Measurements from ENCODE around the gene SYCP1.

The SYCP1 gene

DNA sequence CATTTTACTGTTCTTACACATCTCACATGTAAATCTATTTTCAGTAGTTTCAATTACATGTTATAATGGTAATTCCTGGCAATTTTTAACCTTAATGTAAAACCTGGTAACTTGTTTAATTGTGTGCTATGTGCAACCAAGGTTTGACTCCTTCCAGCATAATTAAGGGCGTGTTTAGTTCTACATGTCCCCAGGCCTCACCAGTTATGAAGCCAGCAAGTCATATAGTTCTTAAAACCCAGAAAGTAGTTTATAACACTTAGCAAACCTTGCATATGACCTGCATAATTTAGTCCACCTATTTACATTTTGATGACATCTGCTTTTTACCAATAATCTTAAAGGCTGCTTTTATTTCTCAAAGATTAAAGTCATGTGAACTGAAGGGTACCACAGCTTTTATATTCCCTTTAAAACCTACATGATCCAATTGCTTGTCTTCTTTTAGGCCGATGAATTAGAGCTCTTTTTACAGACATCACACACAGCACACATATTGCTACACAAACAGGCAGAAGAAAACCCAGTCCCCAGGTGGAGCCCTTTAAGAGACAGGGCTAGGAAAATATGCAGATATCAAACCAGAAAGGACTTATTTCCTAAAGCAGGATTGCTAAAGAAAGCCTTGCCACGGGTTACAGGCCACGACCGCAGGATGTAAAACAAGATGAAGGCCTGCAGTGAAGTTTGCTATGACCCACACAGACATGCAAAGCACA lies 23.2 kb upstream of the SYCP1 start:
- DNase-seq (ENCODE audit: low read depth) = no peak
- no peak overlapping the region for H3K4me3 ChIP-seq (ENCODE audit: low read depth, low read length)
- no peak for TF ChIP-seq CTCF (IDR thresholded peaks at IDR 0.05; ENCODE audit: low read depth, low read length)
- TF ChIP-seq, protein P1, sequence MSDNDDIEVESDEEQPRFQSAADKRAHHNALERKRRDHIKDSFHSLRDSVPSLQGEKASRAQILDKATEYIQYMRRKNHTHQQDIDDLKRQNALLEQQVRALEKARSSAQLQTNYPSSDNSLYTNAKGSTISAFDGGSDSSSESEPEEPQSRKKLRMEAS (IDR thresholded peaks at IDR 0.05; ENCODE audit: low read depth, low read length) = no peak
- TF ChIP-seq POLR2A (IDR thresholded peaks at IDR 0.05; ENCODE audit: extremely low read depth, insufficient read length) = no peak
- TF ChIP-seq MYC (IDR thresholded peaks at IDR 0.05; ENCODE audit: low read depth, low read length) = no peak

DNA sequence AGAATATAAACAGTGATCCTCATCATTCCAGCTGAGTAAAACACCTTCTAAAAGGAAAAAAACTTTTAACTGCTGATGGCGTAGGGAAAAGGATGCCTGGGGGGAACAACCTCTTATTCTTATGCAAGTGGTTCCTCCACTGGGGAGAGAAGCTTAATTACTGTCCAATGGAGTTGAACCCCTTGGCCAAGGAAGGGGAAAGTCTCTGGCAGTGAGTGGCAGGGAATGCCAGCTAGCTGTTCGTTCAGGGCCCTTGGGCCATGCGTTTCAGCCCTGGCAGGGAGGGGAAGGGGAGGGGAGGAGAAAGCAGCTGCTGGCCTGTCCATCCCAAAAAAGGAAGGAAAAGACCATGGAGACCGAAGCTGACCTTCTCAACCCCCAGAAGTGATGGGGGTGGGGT lies 22.6 kb upstream of the SYCP1 start:
- no peak for TF ChIP-seq CTCF (IDR thresholded peaks at IDR 0.05; ENCODE audit: low read depth, low read length)
- TF ChIP-seq MYC (IDR thresholded peaks at IDR 0.05; ENCODE audit: low read depth, low read length) = no peak
- TF ChIP-seq, protein P1 (IDR thresholded peaks at IDR 0.05; ENCODE audit: low read depth, low read length) = no peak
- no peak for TF ChIP-seq POLR2A (IDR thresholded peaks at IDR 0.05; ENCODE audit: extremely low read depth, insufficient read length)
- H3K4me3 ChIP-seq (ENCODE audit: low read depth, low read length) = no peak overlapping the region

DNA sequence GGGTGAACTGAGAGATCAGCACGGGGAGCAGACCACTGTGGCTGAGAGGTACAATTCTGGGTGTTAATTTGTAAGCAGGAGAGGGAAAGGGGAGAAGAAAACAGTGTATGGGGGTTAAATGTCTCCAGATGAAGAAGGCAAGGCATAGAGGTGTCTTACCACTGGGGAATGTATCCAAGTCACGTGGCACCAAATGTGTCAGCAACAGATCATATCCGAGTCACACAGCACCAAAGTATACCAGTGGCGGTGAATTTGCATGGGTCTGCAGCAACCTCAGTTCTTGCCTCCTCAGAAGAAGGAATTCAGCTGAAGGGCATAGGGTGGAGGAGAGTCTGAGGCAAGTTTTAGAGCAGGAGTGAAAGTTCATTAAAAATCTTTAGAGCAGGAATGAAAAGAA lies 21.2 kb upstream of the SYCP1 start:
- TF ChIP-seq MYC (IDR thresholded peaks at IDR 0.05; ENCODE audit: low read depth, low read length) (no peak), CTCF (IDR thresholded peaks at IDR 0.05; ENCODE audit: low read depth, low read length) (no peak), POLR2A (IDR thresholded peaks at IDR 0.05; ENCODE audit: extremely low read depth, insufficient read length) (no peak)
- TF ChIP-seq, protein P1 (IDR thresholded peaks at IDR 0.05; ENCODE audit: low read depth, low read length) = no peak
- no peak for DNase-seq (ENCODE audit: low read depth)
- no peak overlapping the region for H3K4me3 ChIP-seq (ENCODE audit: low read depth, low read length)

More for the DNA sequence above, 22.6 kb upstream of the SYCP1 start:
- no peak for DNase-seq (ENCODE audit: low read depth)

DNA sequence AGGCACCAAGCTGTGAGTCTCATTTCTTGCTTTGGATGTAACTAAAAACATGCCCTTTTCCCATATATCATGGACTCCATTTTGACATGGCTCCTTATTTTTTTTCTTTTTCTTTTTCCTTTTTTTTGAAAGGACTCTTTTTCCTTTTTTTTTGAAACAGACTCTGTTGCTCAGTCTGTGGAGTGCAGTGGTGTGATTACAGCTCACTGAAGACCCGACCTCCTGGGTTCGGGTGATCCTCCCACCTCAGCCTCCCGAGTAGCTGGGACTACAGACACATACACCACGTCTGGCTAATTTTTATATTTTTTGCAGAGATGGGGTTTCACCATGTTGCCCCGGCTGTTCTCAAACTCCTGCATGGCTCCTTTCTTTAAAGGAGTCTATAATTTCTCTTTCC lies 10.4 kb upstream of the SYCP1 start:
- DNase-seq (ENCODE audit: low read depth) = no peak

DNA sequence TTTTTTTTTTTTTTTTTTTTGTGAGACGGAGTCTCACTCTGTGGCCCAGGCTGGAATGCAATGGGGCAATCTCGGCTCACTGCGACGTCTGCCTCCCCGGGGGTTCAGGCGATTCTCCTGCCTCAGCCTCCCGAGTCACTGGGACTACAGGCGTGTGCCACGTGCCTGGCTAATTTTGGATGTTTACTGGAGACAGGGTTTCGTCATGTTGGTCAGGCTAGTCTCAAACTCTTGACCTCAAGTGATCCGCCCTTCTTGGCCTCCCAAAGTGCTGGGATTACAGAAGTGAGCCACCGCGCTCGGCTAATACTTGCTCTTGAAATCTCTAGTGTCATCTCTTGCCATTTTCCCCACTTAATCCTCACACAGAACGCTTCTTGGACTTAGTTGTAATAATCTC lies 1.1 kb upstream of the SYCP1 start:
- TF ChIP-seq, protein P1 (IDR thresholded peaks at IDR 0.05; ENCODE audit: low read depth, low read length) = no peak
- DNase-seq (ENCODE audit: low read depth) = no peak
- no peak overlapping the region for H3K4me3 ChIP-seq (ENCODE audit: low read depth, low read length)

More for the DNA sequence above, 10.4 kb upstream of the SYCP1 start:
- TF ChIP-seq CTCF (IDR thresholded peaks at IDR 0.05; ENCODE audit: low read depth, low read length) = no peak
- no peak for TF ChIP-seq POLR2A (IDR thresholded peaks at IDR 0.05; ENCODE audit: extremely low read depth, insufficient read length)
- TF ChIP-seq MYC (IDR thresholded peaks at IDR 0.05; ENCODE audit: low read depth, low read length) = no peak
- TF ChIP-seq, protein P1 (IDR thresholded peaks at IDR 0.05; ENCODE audit: low read depth, low read length) = no peak
- H3K4me3 ChIP-seq (ENCODE audit: low read depth, low read length) = no peak overlapping the region

DNA sequence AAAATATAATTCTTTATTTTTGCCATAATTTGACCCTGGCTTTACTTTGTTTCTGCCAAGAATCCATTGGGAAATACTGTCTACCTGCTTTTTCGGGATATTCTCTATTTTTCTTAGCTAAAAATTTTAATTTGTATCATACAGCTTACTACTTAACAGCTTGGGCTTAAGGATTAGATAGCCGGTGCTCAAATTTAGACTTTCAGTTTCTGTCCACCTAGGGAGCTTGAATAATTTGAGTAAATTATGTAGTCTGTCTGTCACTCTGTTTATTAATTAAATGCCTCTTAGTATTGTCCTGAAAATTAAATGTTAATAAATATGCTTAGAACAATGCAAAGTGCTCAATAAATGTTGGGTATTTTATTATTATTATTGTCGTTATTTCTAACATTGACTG lies 6.7 kb downstream of the SYCP1 start:
- no peak overlapping the region for H3K4me3 ChIP-seq (ENCODE audit: low read depth, low read length)
- TF ChIP-seq CTCF (IDR thresholded peaks at IDR 0.05; ENCODE audit: low read depth, low read length) (no peak), MYC (IDR thresholded peaks at IDR 0.05; ENCODE audit: low read depth, low read length) (no peak), POLR2A (IDR thresholded peaks at IDR 0.05; ENCODE audit: extremely low read depth, insufficient read length) (no peak)
- TF ChIP-seq, protein P1 (IDR thresholded peaks at IDR 0.05; ENCODE audit: low read depth, low read length) = no peak
- DNase-seq (ENCODE audit: low read depth) = no peak

Data from NB4 (cell line).